Keratinocyte (primary cell): ENCODE measurements around the gene ARL17A. TPM values are rescaled to one million over a fixed set of nuclear protein-coding genes. Genes with fewer than 3 reads are reported as not detected.
A peak's percentile ranks its signal among the peaks of the same experiment; 100 is the strongest.
"Not testable (repeated sequence)": the region's sequence is repeated elsewhere in the genome, so short reads cannot be mapped to it uniquely, and the experiment has no call there.

Experiments used
- DNase-seq: peaks from one replicate; pipeline ENCODE4 v3.0.0-alpha.2; 2011; ENCODE audit warnings: low read depth, missing footprints, low spot score
- FAIRE-seq: peaks from 2 replicates; lab custom pipeline; 2011; peaks lifted over from hg19 to GRCh38; lab: Jason Lieb, UNC
- H2AFZ ChIP-seq: 2 replicates; pipeline ENCODE4 v1.6.0; 2012; ENCODE audit warnings: low read length, control low read depth, inconsistent platforms; ENCODE audit not compliant: control insufficient read depth
- H3K27ac ChIP-seq: 2 replicates; pipeline ENCODE4 v1.5.1; 2011; ENCODE audit warnings: low read length; ENCODE audit not compliant: control insufficient read depth, insufficient read depth
- H3K27me3 ChIP-seq: 3 replicates; pipeline ENCODE4 v1.6.0; 2011; ENCODE audit warnings: low read length; ENCODE audit not compliant: control insufficient read depth, insufficient read depth; ENCODE audit errors: extremely low read depth
- H3K36me3 ChIP-seq, 2 experiments: 2 replicates in 1 of 2; 3 replicates in 1 of 2; pipeline ENCODE4 v1.5.1; 2011; ENCODE audit warnings: low read length in 2 of 2, mild to moderate bottlenecking in 1 of 2; ENCODE audit not compliant: control insufficient read depth in 2 of 2, insufficient read depth in 2 of 2; ENCODE audit errors: extremely low read depth in 1 of 2
- H3K4me1 ChIP-seq: 3 replicates; pipeline ENCODE4 v1.5.1; 2011; ENCODE audit warnings: low read length; ENCODE audit not compliant: control insufficient read depth, insufficient read depth; ENCODE audit errors: extremely low read depth
- H3K4me2 ChIP-seq: 3 replicates; pipeline ENCODE4 v1.6.0; 2011; ENCODE audit warnings: low read depth, low read length; ENCODE audit not compliant: control insufficient read depth, insufficient read depth; ENCODE audit errors: extremely low read depth
- H3K4me3 ChIP-seq, 3 experiments: fragments of 200-600 bp in 1 of 3; sonication (generic) in 1 of 3; 2 replicates in 2 of 3; 3 replicates in 1 of 3; pipeline ENCODE4 v1.5.1; 2011 to 2016; ENCODE audit warnings: low read length in 3 of 3, mild to moderate bottlenecking in 3 of 3, control low read depth in 2 of 3, inconsistent platforms in 1 of 3, low read depth in 1 of 3, mixed read lengths in 1 of 3, mixed run types in 1 of 3, moderate library complexity in 1 of 3; ENCODE audit not compliant: control insufficient read depth in 2 of 3, insufficient read depth in 2 of 3; ENCODE audit errors: extremely low read depth in 1 of 3
- H3K79me2 ChIP-seq: 2 replicates; pipeline ENCODE4 v1.6.0; 2012; ENCODE audit warnings: low read length; ENCODE audit not compliant: control insufficient read depth, insufficient read depth
- H3K9ac ChIP-seq: 3 replicates; pipeline ENCODE4 v1.6.0; 2011; ENCODE audit warnings: low read length; ENCODE audit not compliant: control insufficient read depth, insufficient read depth; ENCODE audit errors: extremely low read depth
- H3K9me1 ChIP-seq: 3 replicates; pipeline ENCODE4 v1.6.0; 2011; ENCODE audit warnings: low read length; ENCODE audit not compliant: control insufficient read depth, insufficient read depth; ENCODE audit errors: extremely low read depth
- H3K9me3 ChIP-seq: 2 replicates; pipeline ENCODE4 v1.5.1; 2012; ENCODE audit warnings: low read depth, low read length; ENCODE audit not compliant: control insufficient read depth
- H4K20me1 ChIP-seq: 3 replicates; pipeline ENCODE4 v1.6.0; 2011; ENCODE audit warnings: low read length; ENCODE audit not compliant: control insufficient read depth, insufficient read depth; ENCODE audit errors: extremely low read depth
- dilution Hi-C: fragments of 300-500 bp; cut with MboI; formaldehyde crosslinking; loops from one replicate; pipeline ENCODE4 v1.7.0; 2020; ENCODE audit warnings: low sequenced_read_pairs; ENCODE audit not compliant: extremely low pct_ligation_motif_present
- polyA minus RNA-seq, 3 experiments: library from RNA; depleted of rRNA, polyadenylated mRNA; stranded (reverse); fragments of >200 nt; gene quantifications; 1 replicate in 1 of 3; 2 replicates in 1 of 3; 3 replicates in 1 of 3; pipeline ENCODE4 v1.2.3, GENCODE V29; 2011
- polyA plus RNA-seq, 5 experiments: library from polyadenylated mRNA; depleted of rRNA in 3 of 5; stranded (reverse) in 3 of 5; stranded (forward) in 1 of 5; unstranded in 1 of 5; fragments of >200 nt; gene quantifications; 1 replicate in 1 of 5; 2 replicates in 3 of 5; 3 replicates in 1 of 5; pipeline versions ENCODE4 v1.2.1 to v1.2.3, GENCODE V29; 2011 to 2012; ENCODE audit warnings: missing spikeins in 2 of 5, low read depth in 1 of 5, low replicate concordance in 1 of 5

ARL17A gene
- 4.0 to 9.1 TPM (median 7.0 TPM) in 3 replicates for polyA plus RNA-seq
- polyA plus RNA-seq (2011; ENCODE audit: low read depth): 3.8 TPM
- polyA plus RNA-seq (2011; cell fraction: cytosol; rRNA removed): 4.0 and 8.7 TPM in 2 replicates
- polyA plus RNA-seq (2011; cell fraction: nucleus; rRNA removed): 22.5 and 47.4 TPM in 2 replicates
- polyA plus RNA-seq (2012; ENCODE audit: low replicate concordance): 3.0 and 4.7 TPM in 2 replicates
- polyA minus RNA-seq: 15.3 to 18.4 TPM (median 18.0 TPM) in 3 replicates
- 2.3 TPM for polyA minus RNA-seq (2011; cell fraction: cytosol; rRNA and poly(A)+ RNA removed)
- polyA minus RNA-seq (2011; cell fraction: nucleus; rRNA and poly(A)+ RNA removed): 5.9 and 13.1 TPM in 2 replicates

DNA sequence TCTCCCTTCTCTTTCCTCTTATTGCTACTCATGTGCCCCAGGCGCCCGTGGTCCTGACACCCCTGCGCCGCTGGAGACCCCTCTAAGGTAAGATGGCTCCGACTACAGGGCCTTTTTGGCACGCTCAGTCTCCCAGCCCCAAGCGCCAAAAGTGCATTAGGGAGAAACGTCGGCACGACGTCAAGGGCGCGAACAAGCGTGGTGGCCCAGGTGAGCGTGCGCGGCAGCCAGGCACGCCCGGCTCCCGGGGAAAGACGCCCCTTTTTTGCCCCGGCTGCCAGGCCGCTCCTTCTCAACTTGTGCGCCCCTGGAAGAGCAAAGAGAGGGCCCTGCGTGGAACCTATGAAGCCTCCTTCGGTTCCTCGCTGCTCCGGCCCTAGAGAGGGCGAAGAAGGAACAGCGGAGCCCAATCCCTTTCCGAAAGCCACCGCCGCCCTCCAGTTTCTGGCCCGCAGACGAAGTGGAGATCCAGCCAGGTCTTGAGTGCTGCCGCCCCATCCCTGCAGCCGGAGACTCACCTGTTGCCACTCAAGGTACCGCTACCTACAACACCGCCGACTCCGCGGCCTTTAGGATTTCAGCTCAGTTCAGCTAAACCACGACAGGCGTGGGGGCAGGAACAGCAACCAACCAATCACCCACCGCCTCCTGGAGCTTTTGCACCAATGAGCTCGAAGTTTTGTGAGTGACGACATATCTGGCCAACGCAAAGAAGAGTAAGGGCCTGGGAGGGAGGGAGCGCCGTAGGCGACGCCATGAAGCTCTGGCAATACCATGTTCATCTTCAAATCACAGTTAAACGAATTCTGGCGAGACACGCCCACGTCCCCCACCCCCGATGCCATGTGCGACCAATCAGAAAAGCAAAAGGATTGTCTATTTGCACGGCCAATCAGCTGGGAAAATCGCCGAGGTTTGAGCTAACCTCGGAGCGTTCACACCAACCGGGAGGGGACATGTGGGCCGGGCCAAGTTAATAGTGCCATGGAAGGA lies at the start of gene ARL17A:
ARL17A (minus strand) TSS at position 609 of the 993 bp plus-strand sequence. CDS start 3,369 bp downstream, outside the sequence.
- H3K27me3 ChIP-seq, DNase-seq, dilution Hi-C loops, H3K4me3 ChIP-seq, H4K20me1 ChIP-seq, H3K9me1 ChIP-seq, H3K9ac ChIP-seq, H3K36me3 ChIP-seq, H3K79me2 ChIP-seq, H3K27ac ChIP-seq, H3K4me2 ChIP-seq, H2AFZ ChIP-seq, H3K9me3 ChIP-seq, H3K4me1 ChIP-seq: not testable (repeated sequence)
- peak; percentile 99 for FAIRE-seq

DNA sequence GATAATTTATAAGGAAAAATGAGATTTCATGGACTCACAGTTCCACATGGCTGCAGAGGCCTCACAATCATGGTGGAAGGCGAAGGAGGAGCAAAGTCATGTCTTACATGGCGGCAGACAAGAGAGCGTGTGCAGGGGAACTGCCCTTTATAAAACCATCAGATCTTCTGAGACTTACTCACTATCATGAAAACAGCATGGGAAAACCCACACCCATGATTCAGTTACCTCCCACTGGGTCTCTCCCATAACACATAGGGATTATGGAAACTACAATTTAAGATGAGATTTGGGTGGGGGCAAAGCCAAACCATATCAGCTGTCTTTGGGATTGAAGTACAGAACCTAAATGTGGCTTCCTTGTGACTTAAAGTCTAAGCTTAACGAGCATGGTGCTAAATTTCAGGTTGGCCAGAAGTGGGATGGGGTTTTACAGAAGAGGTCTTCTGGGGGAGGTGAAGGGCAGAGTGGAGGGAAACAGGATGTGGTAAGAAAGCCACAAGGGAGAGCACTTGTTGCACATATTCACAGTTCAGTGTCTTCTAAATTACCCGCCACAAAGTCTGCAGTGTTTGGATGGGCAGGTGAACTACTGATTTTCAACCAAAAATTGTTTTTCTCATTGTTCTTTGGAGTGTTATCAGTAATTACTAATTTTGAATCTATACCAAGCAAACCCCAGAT lies 49.4 kb upstream of the ARL17A start:
- H3K9me1 ChIP-seq, H3K27me3 ChIP-seq, H3K79me2 ChIP-seq, H3K9ac ChIP-seq, H3K4me1 ChIP-seq, DNase-seq, H3K36me3 ChIP-seq, H3K4me2 ChIP-seq, H3K9me3 ChIP-seq, H2AFZ ChIP-seq, H3K4me3 ChIP-seq, H3K27ac ChIP-seq, dilution Hi-C loops, H4K20me1 ChIP-seq: not testable (repeated sequence)
- peak; percentile 9 for FAIRE-seq

DNA sequence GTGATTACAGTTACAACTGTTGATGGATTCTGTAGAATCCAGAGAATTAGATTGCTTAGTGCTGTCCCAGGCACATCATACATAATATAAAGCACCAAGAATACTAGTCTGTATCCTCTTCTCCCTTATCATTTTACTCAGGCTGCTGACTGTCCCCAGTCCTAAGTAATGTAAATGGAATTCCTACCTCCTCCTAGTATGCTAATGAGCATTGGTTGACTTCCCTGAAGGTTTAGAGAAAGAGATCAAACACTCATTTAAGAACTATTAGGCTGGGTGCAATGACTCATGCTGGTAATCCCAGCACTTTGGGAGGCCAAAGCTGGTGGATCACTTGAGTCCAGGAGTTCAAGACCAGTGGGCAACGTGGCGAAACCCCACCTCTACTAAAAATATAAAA lies 48.0 kb upstream of the ARL17A start:
- H3K27me3 ChIP-seq, H3K4me1 ChIP-seq, H3K9ac ChIP-seq, H4K20me1 ChIP-seq, H3K4me2 ChIP-seq, H3K4me3 ChIP-seq, H3K36me3 ChIP-seq, H3K79me2 ChIP-seq, dilution Hi-C loops, H3K9me3 ChIP-seq, DNase-seq, H3K27ac ChIP-seq, H2AFZ ChIP-seq, H3K9me1 ChIP-seq: not testable (repeated sequence)
- FAIRE-seq: peak; percentile 98

DNA sequence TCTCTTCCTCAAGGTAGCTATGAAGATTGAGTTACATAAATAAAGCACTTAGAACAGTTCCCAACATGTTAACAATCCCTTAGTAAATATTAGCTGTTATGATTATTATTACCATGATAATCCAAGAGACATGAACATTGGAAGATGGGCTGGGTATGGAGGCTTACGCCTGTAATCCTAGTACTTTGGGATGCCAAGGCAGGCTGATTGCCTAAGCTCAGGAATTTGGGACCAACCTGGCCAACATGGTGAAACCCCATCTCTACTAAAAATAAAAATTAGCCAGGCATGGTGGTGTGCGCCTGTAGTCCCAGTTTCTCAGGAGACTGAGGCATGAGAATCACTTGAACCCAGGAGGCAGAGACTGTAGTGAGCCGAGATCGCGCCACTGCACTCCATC lies 45.2 kb upstream of the ARL17A start:
- FAIRE-seq, dilution Hi-C loops, DNase-seq: not testable (repeated sequence)

More for the DNA sequence above, 45.2 kb upstream of the ARL17A start:
- H3K4me3 ChIP-seq, H3K27me3 ChIP-seq, H4K20me1 ChIP-seq, H3K79me2 ChIP-seq, H2AFZ ChIP-seq, H3K36me3 ChIP-seq, H3K4me1 ChIP-seq, H3K9me1 ChIP-seq, H3K9me3 ChIP-seq, H3K4me2 ChIP-seq, H3K9ac ChIP-seq, H3K27ac ChIP-seq: not testable (repeated sequence)
